ENCODE results near the gene WASF3. TPM values are rescaled to one million over a fixed set of nuclear protein-coding genes. Genes with fewer than 3 reads are reported as not detected.
A peak's percentile ranks its signal among the peaks of the same experiment; 100 is the strongest.

WASF3 gene
- total RNA-seq, 1 donor from 2014 or later = 187 TPM

- Mint-ChIP-seq H3K9me3 (ENCODE audit: low read depth) (no peaks in the 10 kb centered on the region), H3K27ac (no peak overlapping the region), H3K4me3 (ENCODE audit: low read depth) (no peak overlapping the region), H3K4me1 (ENCODE audit: low read depth) (peaks cover 59% of the 10 kb centered on the region), H3K27me3 (no peaks in the 10 kb centered on the region), H3K36me3 (ENCODE audit: insufficient read depth) (no peaks in the 10 kb centered on the region)
- TF ChIP-seq CTCF (IDR thresholded peaks at IDR 0.05; ENCODE audit: unreplicated experiment) = no peak
- DNase-seq (ENCODE audit: low spot score, unreplicated experiment) = no peak
Observed at GRCh38 chr13:26587251-26587650, 29.8 kb downstream of the WASF3 start.

- peaks cover 48% of the 10 kb centered on the region for H3K4me1 Mint-ChIP-seq (ENCODE audit: low read depth)
- no peak overlapping the region for H3K27ac Mint-ChIP-seq
- H3K4me3 Mint-ChIP-seq (ENCODE audit: low read depth) = no peak overlapping the region
- peaks cover 2% of the 10 kb centered on the region for H3K36me3 Mint-ChIP-seq (ENCODE audit: insufficient read depth)
- H3K27me3 Mint-ChIP-seq = no peaks in the 10 kb centered on the region
- no peak for TF ChIP-seq CTCF (IDR thresholded peaks at IDR 0.05; ENCODE audit: unreplicated experiment)
- no peaks in the 10 kb centered on the region for H3K9me3 Mint-ChIP-seq (ENCODE audit: low read depth)
- DNase-seq (ENCODE audit: low spot score, unreplicated experiment) = no peak
Observed at GRCh38 chr13:26589226-26589625, 31.7 kb downstream of the WASF3 start.

DNA sequence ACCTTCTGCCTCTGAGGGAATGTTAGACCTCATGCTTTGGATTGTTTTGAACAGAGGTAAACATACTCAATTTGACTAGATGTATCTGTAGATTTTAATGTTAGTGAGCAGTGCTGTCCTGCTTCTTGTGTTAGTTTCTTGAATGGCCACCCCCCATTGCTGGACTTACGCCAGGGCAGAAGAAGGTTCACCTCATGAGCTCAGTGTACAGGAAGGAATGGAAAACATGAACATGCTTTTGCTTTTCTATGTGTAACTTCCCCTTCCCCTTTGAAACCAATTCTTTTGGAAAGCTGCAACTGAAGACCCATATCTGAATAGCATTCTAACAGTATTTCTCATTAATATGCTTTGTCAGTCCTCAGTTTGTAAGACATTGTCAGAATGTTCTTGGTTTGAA is 32.3 kb downstream of the WASF3 start:
- H3K27ac Mint-ChIP-seq = no peak overlapping the region
- no peaks in the 10 kb centered on the region for H3K27me3 Mint-ChIP-seq
- peaks cover 49% of the 10 kb centered on the region for H3K4me1 Mint-ChIP-seq (ENCODE audit: low read depth)
- peaks cover 5% of the 10 kb centered on the region for H3K36me3 Mint-ChIP-seq (ENCODE audit: insufficient read depth)
- TF ChIP-seq CTCF (IDR thresholded peaks at IDR 0.05; ENCODE audit: unreplicated experiment) = no peak
- DNase-seq (ENCODE audit: low spot score, unreplicated experiment) = no peak
- H3K9me3 Mint-ChIP-seq (ENCODE audit: low read depth) = no peaks in the 10 kb centered on the region
- no peak overlapping the region for H3K4me3 Mint-ChIP-seq (ENCODE audit: low read depth)

DNA sequence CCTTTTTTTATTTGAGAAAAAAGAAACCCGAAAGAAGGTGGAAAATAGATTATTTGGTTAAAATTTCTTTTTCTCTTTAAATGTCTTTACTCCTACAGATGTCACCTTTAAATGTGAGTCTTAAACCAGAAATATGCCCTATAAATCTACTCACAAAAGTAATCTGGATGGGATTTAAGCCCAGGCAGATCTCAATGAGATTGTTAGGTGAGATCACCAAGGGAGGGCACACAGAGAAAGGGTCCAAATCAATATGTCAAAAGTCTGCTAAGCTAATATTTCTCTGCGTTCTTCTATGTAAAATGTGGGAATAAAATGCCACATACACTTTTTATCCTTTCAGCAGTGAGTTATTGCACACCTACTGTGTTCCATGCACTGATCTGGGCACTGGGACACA is 32.9 kb downstream of the WASF3 start:
- no peak for TF ChIP-seq CTCF (IDR thresholded peaks at IDR 0.05; ENCODE audit: unreplicated experiment)
- DNase-seq (ENCODE audit: low spot score, unreplicated experiment) = no peak
- Mint-ChIP-seq H3K27ac (peak overlapping the region; percentile 23), H3K27me3 (no peaks in the 10 kb centered on the region), H3K9me3 (ENCODE audit: low read depth) (peaks cover 1% of the 10 kb centered on the region), H3K4me3 (ENCODE audit: low read depth) (no peak overlapping the region), H3K36me3 (ENCODE audit: insufficient read depth) (peaks cover 7% of the 10 kb centered on the region), H3K4me1 (ENCODE audit: low read depth) (peaks cover 46% of the 10 kb centered on the region)

GRCh38 chr13:26590951-26591350 is 33.5 kb downstream of the WASF3 start:
- Mint-ChIP-seq H3K27me3 (no peaks in the 10 kb centered on the region), H3K36me3 (ENCODE audit: insufficient read depth) (peaks cover 12% of the 10 kb centered on the region), H3K27ac (peak overlapping the region; percentile 23), H3K4me3 (ENCODE audit: low read depth) (no peak overlapping the region), H3K4me1 (ENCODE audit: low read depth) (peaks cover 43% of the 10 kb centered on the region), H3K9me3 (ENCODE audit: low read depth) (peaks cover 5% of the 10 kb centered on the region)
- no peak for DNase-seq (ENCODE audit: low spot score, unreplicated experiment)
- TF ChIP-seq CTCF (IDR thresholded peaks at IDR 0.05; ENCODE audit: unreplicated experiment) = no peak
